ENCODE data around the gene GALNT16.

The GALNT16 gene

GRCh38 chr14:69364378-69364777 lies 104.4 kb downstream of the GALNT16 start:
- H3K4me1 ChIP-seq (ENCODE audit: insufficient read depth, low read length) = no peaks in the 10 kb centered on the region
- H3K4me2 ChIP-seq (ENCODE audit: insufficient read depth, low read length) = no peak overlapping the region
- H2AFZ ChIP-seq (ENCODE audit: low read depth, low read length) = no peak overlapping the region
- 0 out of 2 replicates have a peak, but pooled peaks cover 3% of the 10 kb centered on the region for H4K20me1 ChIP-seq (ENCODE audit: insufficient read depth, low read length)
- no peak for ATAC-seq (ENCODE audit: insufficient read depth, low read depth)
- H3K9me3 ChIP-seq (ENCODE audit: insufficient read depth, low read length, severe bottlenecking) = no peaks in the 10 kb centered on the region
- no peak overlapping the region for H3K4me3 ChIP-seq (ENCODE audit: low read depth in 1 of 2, low read length in 2 of 2)
- H3K27me3 ChIP-seq (ENCODE audit: insufficient read depth, low read length, poor library complexity) = no peaks in the 10 kb centered on the region
- no peak for DNase-seq
- no peak overlapping the region for H3K27ac ChIP-seq (ENCODE audit: low read length)
- H3K36me3 ChIP-seq (ENCODE audit: insufficient read depth, low read length) = no peaks in the 10 kb centered on the region
- H3K79me2 ChIP-seq (ENCODE audit: insufficient read depth, low read length) = no peaks in the 10 kb centered on the region
- H3K9ac ChIP-seq (ENCODE audit: low read depth, low read length) = no peak overlapping the region
- TF ChIP-seq EZH2 (IDR thresholded peaks at IDR 0.05; ENCODE audit: borderline replicate concordance, low read depth, low read length, severe bottlenecking) = no peak
- TF ChIP-seq CTCF (IDR thresholded peaks at IDR 0.05; ENCODE audit: borderline replicate concordance, extremely low read depth, low read length, poor library complexity, severe bottlenecking) = no peak

GRCh38 chr14:69366069-69366468 lies 106.1 kb downstream of the GALNT16 start:
- H3K27ac ChIP-seq (ENCODE audit: low read length) = no peak overlapping the region
- H4K20me1 ChIP-seq (ENCODE audit: insufficient read depth, low read length) = 0 out of 2 replicates have a peak, but pooled peaks cover 3% of the 10 kb centered on the region
- TF ChIP-seq CTCF (IDR thresholded peaks at IDR 0.05; ENCODE audit: borderline replicate concordance, extremely low read depth, low read length, poor library complexity, severe bottlenecking) = no peak
- no peak for TF ChIP-seq EZH2 (IDR thresholded peaks at IDR 0.05; ENCODE audit: borderline replicate concordance, low read depth, low read length, severe bottlenecking)
- H3K79me2 ChIP-seq (ENCODE audit: insufficient read depth, low read length) = no peaks in the 10 kb centered on the region
- H2AFZ ChIP-seq (ENCODE audit: low read depth, low read length) = no peak overlapping the region
- no peak overlapping the region for H3K9ac ChIP-seq (ENCODE audit: low read depth, low read length)
- H3K36me3 ChIP-seq (ENCODE audit: insufficient read depth, low read length) = no peaks in the 10 kb centered on the region
- no peak overlapping the region for H3K4me3 ChIP-seq (ENCODE audit: low read depth in 1 of 2, low read length in 2 of 2)
- DNase-seq = no peak
- H3K27me3 ChIP-seq (ENCODE audit: insufficient read depth, low read length, poor library complexity) = no peaks in the 10 kb centered on the region
- ATAC-seq (ENCODE audit: insufficient read depth, low read depth) = no peak
- H3K9me3 ChIP-seq (ENCODE audit: insufficient read depth, low read length, severe bottlenecking) = no peaks in the 10 kb centered on the region
- no peak overlapping the region for H3K4me2 ChIP-seq (ENCODE audit: insufficient read depth, low read length)
- no peaks in the 10 kb centered on the region for H3K4me1 ChIP-seq (ENCODE audit: insufficient read depth, low read length)

- no peak overlapping the region for H3K4me2 ChIP-seq (ENCODE audit: insufficient read depth, low read length)
- no peak for ATAC-seq (ENCODE audit: insufficient read depth, low read depth)
- H3K27me3 ChIP-seq (ENCODE audit: insufficient read depth, low read length, poor library complexity) = no peaks in the 10 kb centered on the region
- no peak overlapping the region for H3K9ac ChIP-seq (ENCODE audit: low read depth, low read length)
- H3K36me3 ChIP-seq (ENCODE audit: insufficient read depth, low read length) = no peaks in the 10 kb centered on the region
- 0 out of 2 replicates have a peak, but pooled peaks cover 3% of the 10 kb centered on the region for H4K20me1 ChIP-seq (ENCODE audit: insufficient read depth, low read length)
- H3K27ac ChIP-seq (ENCODE audit: low read length) = no peak overlapping the region
- no peaks in the 10 kb centered on the region for H3K4me1 ChIP-seq (ENCODE audit: insufficient read depth, low read length)
- no peak for DNase-seq
- H3K4me3 ChIP-seq (ENCODE audit: low read depth in 1 of 2, low read length in 2 of 2) = no peak overlapping the region
- H3K79me2 ChIP-seq (ENCODE audit: insufficient read depth, low read length) = no peaks in the 10 kb centered on the region
- no peak for TF ChIP-seq EZH2 (IDR thresholded peaks at IDR 0.05; ENCODE audit: borderline replicate concordance, low read depth, low read length, severe bottlenecking)
- no peak for TF ChIP-seq CTCF (IDR thresholded peaks at IDR 0.05; ENCODE audit: borderline replicate concordance, extremely low read depth, low read length, poor library complexity, severe bottlenecking)
- no peaks in the 10 kb centered on the region for H3K9me3 ChIP-seq (ENCODE audit: insufficient read depth, low read length, severe bottlenecking)
- no peak overlapping the region for H2AFZ ChIP-seq (ENCODE audit: low read depth, low read length)
Measured at GRCh38 chr14:69366761-69367160, 106.8 kb downstream of the GALNT16 start.

GRCh38 chr14:69368381-69368780 lies 108.4 kb downstream of the GALNT16 start:
- Histone ChIP-seq H3K9me3 (ENCODE audit: insufficient read depth, low read length, severe bottlenecking) (no peaks in the 10 kb centered on the region), H3K79me2 (ENCODE audit: insufficient read depth, low read length) (no peaks in the 10 kb centered on the region), H4K20me1 (ENCODE audit: insufficient read depth, low read length) (0 out of 2 replicates have a peak, but pooled peaks cover 3% of the 10 kb centered on the region), H3K4me2 (ENCODE audit: insufficient read depth, low read length) (no peak overlapping the region), H3K9ac (ENCODE audit: low read depth, low read length) (no peak overlapping the region), H3K4me1 (ENCODE audit: insufficient read depth, low read length) (no peaks in the 10 kb centered on the region), H2AFZ (ENCODE audit: low read depth, low read length) (no peak overlapping the region), H3K27ac (ENCODE audit: low read length) (no peak overlapping the region), H3K27me3 (ENCODE audit: insufficient read depth, low read length, poor library complexity) (no peaks in the 10 kb centered on the region), H3K4me3 (ENCODE audit: low read depth in 1 of 2, low read length in 2 of 2) (no peak overlapping the region), H3K36me3 (ENCODE audit: insufficient read depth, low read length) (peaks cover 4% of the 10 kb centered on the region; the same call in 1 of the 2 replicates)
- DNase-seq (no peak), ATAC-seq (ENCODE audit: insufficient read depth, low read depth) (no peak)
- TF ChIP-seq CTCF (IDR thresholded peaks at IDR 0.05; ENCODE audit: borderline replicate concordance, extremely low read depth, low read length, poor library complexity, severe bottlenecking) (no peak), EZH2 (IDR thresholded peaks at IDR 0.05; ENCODE audit: borderline replicate concordance, low read depth, low read length, severe bottlenecking) (no peak)
